ENCODE results near the gene TSPAN9. TPM values are rescaled to one million over a fixed set of nuclear protein-coding genes. Genes with fewer than 3 reads are reported as not detected.

Gene TSPAN9
- total RNA-seq, 1 donor from 2014 or later = 7.8 TPM

DNA sequence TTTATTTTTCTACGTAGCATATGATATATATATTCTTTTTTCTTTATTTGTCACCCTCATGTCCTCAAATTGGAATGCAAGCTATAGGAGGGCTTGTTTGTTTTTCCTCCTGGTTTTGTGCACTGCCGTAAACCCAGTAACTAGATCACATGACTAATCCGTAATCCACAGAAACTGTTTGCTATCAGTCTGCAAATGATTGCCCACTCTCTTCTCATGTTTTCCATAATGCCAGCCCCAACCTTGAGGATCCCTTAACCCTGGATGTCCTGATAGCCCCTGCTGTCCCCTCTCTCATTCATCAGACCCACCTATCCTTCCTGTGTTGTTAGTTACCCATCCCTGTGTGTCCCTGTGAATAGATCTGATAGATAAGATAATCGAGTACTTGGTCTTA is 94.0 kb downstream of the TSPAN9 start:
- TF ChIP-seq EZH2phosphoT487 (IDR thresholded peaks at IDR 0.05) (no peak), EZH2 (IDR thresholded peaks at IDR 0.05) (no peak)
- TF ChIP-seq, protein P1, sequence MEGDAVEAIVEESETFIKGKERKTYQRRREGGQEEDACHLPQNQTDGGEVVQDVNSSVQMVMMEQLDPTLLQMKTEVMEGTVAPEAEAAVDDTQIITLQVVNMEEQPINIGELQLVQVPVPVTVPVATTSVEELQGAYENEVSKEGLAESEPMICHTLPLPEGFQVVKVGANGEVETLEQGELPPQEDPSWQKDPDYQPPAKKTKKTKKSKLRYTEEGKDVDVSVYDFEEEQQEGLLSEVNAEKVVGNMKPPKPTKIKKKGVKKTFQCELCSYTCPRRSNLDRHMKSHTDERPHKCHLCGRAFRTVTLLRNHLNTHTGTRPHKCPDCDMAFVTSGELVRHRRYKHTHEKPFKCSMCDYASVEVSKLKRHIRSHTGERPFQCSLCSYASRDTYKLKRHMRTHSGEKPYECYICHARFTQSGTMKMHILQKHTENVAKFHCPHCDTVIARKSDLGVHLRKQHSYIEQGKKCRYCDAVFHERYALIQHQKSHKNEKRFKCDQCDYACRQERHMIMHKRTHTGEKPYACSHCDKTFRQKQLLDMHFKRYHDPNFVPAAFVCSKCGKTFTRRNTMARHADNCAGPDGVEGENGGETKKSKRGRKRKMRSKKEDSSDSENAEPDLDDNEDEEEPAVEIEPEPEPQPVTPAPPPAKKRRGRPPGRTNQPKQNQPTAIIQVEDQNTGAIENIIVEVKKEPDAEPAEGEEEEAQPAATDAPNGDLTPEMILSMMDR (IDR thresholded peaks at IDR 0.05) = no peak
- no peak overlapping the region for H3K27ac Mint-ChIP-seq

DNA sequence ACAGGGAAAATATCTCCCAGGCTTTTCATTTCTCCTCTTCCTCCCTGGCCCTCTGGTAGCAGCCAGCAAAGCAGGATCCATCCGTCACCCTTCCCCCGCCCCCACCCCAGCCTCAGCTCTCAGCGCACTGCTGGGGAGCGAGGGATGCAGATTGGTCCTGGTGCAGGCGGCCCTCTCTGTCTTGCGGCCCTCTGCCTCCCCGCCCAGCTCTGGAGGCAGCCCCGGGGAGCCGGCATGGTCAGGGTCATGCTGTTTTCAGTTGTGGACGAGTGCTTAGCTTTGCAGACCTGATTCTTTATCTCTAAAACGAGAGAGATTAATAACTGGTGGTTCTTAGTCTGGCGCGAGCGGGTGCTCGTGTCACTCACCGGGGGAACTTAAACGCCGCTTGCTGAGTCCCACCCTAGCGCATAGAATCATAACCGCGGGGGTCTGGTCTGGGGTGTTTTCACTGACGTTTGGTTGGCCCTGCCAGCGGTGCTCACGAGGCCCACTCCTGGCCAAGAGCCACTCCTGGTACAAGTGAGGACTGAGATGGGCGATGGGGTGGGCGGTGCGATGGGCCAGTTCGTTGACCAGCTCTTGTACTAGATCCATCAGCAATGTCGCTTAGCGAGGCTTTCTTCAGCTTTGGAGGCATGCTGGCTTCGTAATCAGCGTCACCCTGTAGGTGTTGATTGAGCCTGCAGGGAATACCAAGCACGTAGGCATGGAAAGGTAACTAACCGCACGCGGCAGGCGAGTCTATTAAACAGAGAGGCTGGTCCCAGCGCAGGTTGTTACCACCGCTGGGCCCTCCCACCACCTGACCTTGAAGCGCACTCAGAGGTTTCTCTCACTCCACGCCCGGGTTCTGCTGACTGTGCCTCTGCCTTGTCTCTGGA is 95.2 kb downstream of the TSPAN9 start:
- no peaks in the 10 kb centered on the region for H3F3A ChIP-seq (ENCODE audit: low read depth)
- no peak overlapping the region for H3K27ac Mint-ChIP-seq
- no peaks in the 10 kb centered on the region for H3K36me3 Mint-ChIP-seq
- H3K27me3 Mint-ChIP-seq (ENCODE audit: insufficient read depth, low read depth) = peaks cover 2% of the 10 kb centered on the region
- no peak overlapping the region for H3K4me3 ChIP-seq
- TF ChIP-seq EZH2 (IDR thresholded peaks at IDR 0.05) (no peak), EZH2phosphoT487 (IDR thresholded peaks at IDR 0.05) (no peak)
- TF ChIP-seq, protein P1 (IDR thresholded peaks at IDR 0.05) = no peak
- peaks cover 22% of the 10 kb centered on the region for H4K20me1 ChIP-seq (ENCODE audit: low read depth)
- H3K36me3 ChIP-seq = no peaks in the 10 kb centered on the region
- H3K9me3 ChIP-seq (ENCODE audit: low read depth) = no peaks in the 10 kb centered on the region
- peak overlapping the region; percentile 22 for H3K4me2 ChIP-seq
- no peak overlapping the region for H2AFZ ChIP-seq (replicated peaks)
- no peaks in the 10 kb centered on the region for H3K9me3 Mint-ChIP-seq
- H3K27ac ChIP-seq = no peak overlapping the region
- H3K4me1 ChIP-seq = peaks cover 17% of the 10 kb centered on the region
- H3K9ac ChIP-seq = no peak overlapping the region
- H3K4me1 Mint-ChIP-seq = peaks cover 48% of the 10 kb centered on the region
- no peak for DNase-seq (ENCODE audit: low spot score)
- H3K27me3 ChIP-seq = no peaks in the 10 kb centered on the region
- H3K4me3 Mint-ChIP-seq = no peak overlapping the region
- no peaks in the 10 kb centered on the region for H3K79me2 ChIP-seq (ENCODE audit: low read depth)

More for the DNA sequence above, 94.0 kb downstream of the TSPAN9 start:
- Histone ChIP-seq H3K4me3 (no peak overlapping the region), H3K9ac (no peak overlapping the region), H3K9me3 (ENCODE audit: low read depth) (no peaks in the 10 kb centered on the region), H3K27me3 (no peaks in the 10 kb centered on the region), H3K4me2 (no peak overlapping the region), H3F3A (ENCODE audit: low read depth) (no peaks in the 10 kb centered on the region), H3K36me3 (no peaks in the 10 kb centered on the region), H3K79me2 (ENCODE audit: low read depth) (no peaks in the 10 kb centered on the region), H2AFZ (replicated peaks) (no peak overlapping the region), H3K4me1 (peaks cover 17% of the 10 kb centered on the region), H4K20me1 (ENCODE audit: low read depth) (peaks cover 26% of the 10 kb centered on the region), H3K27ac (no peak overlapping the region)
- H3K36me3 Mint-ChIP-seq = no peaks in the 10 kb centered on the region
- DNase-seq (ENCODE audit: low spot score) = no peak
- peaks cover 2% of the 10 kb centered on the region for H3K27me3 Mint-ChIP-seq (ENCODE audit: insufficient read depth, low read depth)
- H3K9me3 Mint-ChIP-seq = no peaks in the 10 kb centered on the region
- H3K4me3 Mint-ChIP-seq = no peak overlapping the region
- peaks cover 50% of the 10 kb centered on the region for H3K4me1 Mint-ChIP-seq

DNA sequence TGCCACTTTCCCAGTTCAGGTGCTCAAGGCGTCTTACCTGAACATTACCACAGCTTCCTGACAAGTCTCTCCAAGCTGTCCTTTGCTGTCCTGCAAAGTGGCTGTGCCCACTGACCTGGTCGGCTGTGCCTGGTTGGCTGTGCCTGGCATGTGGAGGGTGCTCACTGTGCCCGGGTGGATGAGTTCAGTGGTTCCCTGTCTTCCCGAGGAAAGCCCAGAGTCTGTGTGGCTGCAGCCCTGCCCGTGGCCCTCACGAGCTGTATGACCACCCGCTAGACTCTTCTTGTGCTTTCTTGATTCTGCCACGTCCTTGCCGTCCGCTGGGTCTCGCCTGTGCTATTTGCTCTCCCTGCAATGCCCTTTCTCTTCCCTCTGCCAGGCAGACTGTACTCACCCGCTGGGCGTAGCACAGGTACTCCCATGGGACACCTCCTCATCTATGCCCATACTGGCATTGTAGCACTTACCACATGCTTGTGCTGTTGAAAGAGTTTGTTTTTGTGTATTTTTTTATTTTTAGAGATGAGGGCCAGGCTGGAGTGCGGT is 95.9 kb downstream of the TSPAN9 start:
- peaks cover 3% of the 10 kb centered on the region for H3K27me3 Mint-ChIP-seq (ENCODE audit: insufficient read depth, low read depth)
- Histone ChIP-seq H3F3A (ENCODE audit: low read depth) (no peaks in the 10 kb centered on the region), H3K4me2 (no peak overlapping the region), H3K79me2 (ENCODE audit: low read depth) (no peaks in the 10 kb centered on the region), H3K27me3 (no peaks in the 10 kb centered on the region), H4K20me1 (ENCODE audit: low read depth) (peaks cover 17% of the 10 kb centered on the region), H3K9me3 (ENCODE audit: low read depth) (no peaks in the 10 kb centered on the region), H3K27ac (no peak overlapping the region), H2AFZ (replicated peaks) (no peak overlapping the region), H3K36me3 (no peaks in the 10 kb centered on the region), H3K4me1 (peaks cover 11% of the 10 kb centered on the region), H3K9ac (no peak overlapping the region), H3K4me3 (no peak overlapping the region)
- DNase-seq (ENCODE audit: low spot score) = no peak
- peaks cover 46% of the 10 kb centered on the region for H3K4me1 Mint-ChIP-seq
- no peak overlapping the region for H3K27ac Mint-ChIP-seq
- H3K36me3 Mint-ChIP-seq = no peaks in the 10 kb centered on the region
- no peaks in the 10 kb centered on the region for H3K9me3 Mint-ChIP-seq
- TF ChIP-seq, protein P1 (IDR thresholded peaks at IDR 0.05) = no peak
- TF ChIP-seq EZH2 (IDR thresholded peaks at IDR 0.05) = no peak
- TF ChIP-seq EZH2phosphoT487 (IDR thresholded peaks at IDR 0.05) = no peak
- H3K4me3 Mint-ChIP-seq = no peak overlapping the region
